Measurements from ENCODE around the gene PARK7.

The PARK7 gene

DNA sequence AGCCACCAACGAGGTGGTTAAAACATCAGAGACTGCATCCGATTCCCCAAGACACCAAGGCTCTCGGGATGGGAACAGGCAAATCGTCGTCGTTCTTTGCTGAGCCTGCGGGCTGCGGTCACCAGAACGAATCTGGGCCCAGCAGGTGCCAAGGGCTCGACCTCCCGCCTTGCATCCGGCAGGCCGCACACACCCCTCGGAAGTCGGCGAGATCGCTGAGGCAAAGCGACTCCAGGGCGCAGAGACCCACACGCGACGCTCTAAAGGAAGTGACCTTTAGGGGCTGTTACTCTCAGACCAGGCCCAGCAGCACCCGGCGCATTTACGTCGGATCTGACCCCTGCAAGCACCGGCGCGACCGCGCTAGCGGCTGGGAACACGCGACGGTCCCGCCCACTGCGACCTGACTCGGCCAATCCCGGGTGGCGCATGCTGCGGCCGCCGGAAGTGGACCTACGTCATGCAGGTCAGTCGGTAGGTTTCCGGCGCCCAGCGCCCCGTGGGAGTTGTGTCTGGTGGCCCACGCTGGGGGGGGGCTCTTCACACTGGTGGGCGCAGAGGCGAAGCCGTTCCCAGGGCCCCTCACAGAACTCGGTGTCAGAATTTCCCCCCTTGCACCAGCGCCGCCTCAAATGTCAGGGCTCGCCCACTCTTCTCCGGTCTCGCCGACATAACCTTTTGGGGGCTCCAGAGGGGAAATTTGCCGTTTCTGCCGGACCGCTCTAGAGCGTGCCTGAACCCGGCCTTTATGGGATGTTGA is 7.5 kb upstream of the PARK7 start:
- no peak for DNase-seq
- Mint-ChIP-seq H3K36me3 (ENCODE audit: low read depth) (peaks cover 7% of the 10 kb centered on the region), H3K9me3 (peaks cover 25% of the 10 kb centered on the region), H3K4me3 (no peak overlapping the region), H3K4me1 (no peaks in the 10 kb centered on the region), H3K27ac (no peak overlapping the region), H3K27me3 (ENCODE audit: low read depth, poor library complexity) (peaks cover 8% of the 10 kb centered on the region)
- no peak for TF ChIP-seq CTCF (IDR thresholded peaks at IDR 0.05)

DNA sequence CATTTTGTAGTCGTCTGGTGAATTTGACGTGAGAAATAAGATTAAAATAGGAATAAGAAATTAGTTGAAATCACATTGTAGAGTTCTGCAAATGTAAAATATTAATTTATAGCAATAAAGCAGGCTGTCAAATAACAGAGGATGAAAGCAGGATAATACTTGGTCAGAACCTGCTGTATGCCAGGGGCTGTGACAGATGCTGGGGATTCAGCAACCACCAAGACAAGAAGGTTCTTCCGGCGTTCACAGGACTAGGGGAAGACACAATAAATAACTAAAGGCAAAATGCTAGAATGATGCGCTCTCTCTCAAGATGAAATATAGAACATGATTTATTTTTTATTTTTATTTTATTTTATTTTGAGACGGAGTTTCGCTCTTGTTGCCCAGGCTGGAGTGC is 6.8 kb upstream of the PARK7 start:
- TF ChIP-seq CTCF (IDR thresholded peaks at IDR 0.05): no peak
- Mint-ChIP-seq H3K27ac (no peak overlapping the region), H3K4me3 (no peak overlapping the region), H3K9me3 (peaks cover 25% of the 10 kb centered on the region), H3K4me1 (no peaks in the 10 kb centered on the region), H3K27me3 (ENCODE audit: low read depth, poor library complexity) (peaks cover 8% of the 10 kb centered on the region), H3K36me3 (ENCODE audit: low read depth) (peaks cover 7% of the 10 kb centered on the region)
- DNase-seq: no peak

DNA sequence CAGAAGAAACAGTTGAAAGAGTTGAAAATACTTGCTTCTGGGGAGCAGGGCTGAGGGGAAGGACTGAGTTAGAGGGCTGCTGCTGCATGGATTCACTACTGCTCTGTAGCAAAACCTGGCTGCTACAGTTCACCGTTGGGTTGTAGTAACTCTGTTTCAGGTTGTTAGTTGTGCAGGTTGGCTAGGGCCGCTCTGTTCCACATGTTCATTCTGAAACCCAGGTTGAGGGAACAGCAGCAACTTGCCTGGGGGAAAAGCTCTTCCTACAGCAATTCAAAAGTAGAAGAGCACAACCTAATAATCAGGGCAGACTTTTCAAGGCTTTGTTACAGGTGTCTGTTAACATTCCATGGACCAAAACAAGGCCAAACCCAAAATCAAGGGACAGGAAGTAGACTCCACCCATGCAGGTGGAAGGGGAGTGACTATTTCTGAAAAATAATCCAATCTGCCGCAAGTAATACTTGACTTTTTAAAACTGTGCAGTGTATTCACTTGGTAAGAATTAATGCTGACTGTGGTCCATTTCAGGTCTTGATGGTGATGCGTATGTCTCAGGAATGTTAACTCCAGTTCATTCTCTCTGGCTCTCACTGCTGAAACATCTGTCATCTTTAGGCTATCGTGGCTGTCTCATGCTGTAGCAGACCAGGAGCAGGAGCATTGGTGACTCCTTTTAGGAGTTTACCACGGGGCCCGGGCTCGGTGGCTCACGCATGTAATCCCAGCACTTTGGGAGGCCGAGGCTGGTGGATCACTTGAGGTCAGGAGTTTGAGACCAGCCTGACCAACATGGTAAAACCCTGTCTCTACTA is 5.1 kb upstream of the PARK7 start:
- Mint-ChIP-seq H3K4me3 (no peak overlapping the region), H3K4me1 (peaks cover 11% of the 10 kb centered on the region), H3K27ac (no peak overlapping the region), H3K9me3 (peaks cover 18% of the 10 kb centered on the region), H3K36me3 (ENCODE audit: low read depth) (peaks cover 3% of the 10 kb centered on the region), H3K27me3 (ENCODE audit: low read depth, poor library complexity) (peaks cover 8% of the 10 kb centered on the region)
- no peak for TF ChIP-seq CTCF (IDR thresholded peaks at IDR 0.05)
- no peak for DNase-seq

- DNase-seq: no peak
- peak overlapping the region; percentile 97 for H3K4me3 Mint-ChIP-seq
- TF ChIP-seq CTCF (IDR thresholded peaks at IDR 0.05): no peak
- H3K36me3 Mint-ChIP-seq (ENCODE audit: low read depth): peaks cover 18% of the 10 kb centered on the region
- no peaks in the 10 kb centered on the region for H3K9me3 Mint-ChIP-seq
- peaks cover 26% of the 10 kb centered on the region for H3K4me1 Mint-ChIP-seq
- H3K27ac Mint-ChIP-seq: no peak overlapping the region
- H3K27me3 Mint-ChIP-seq (ENCODE audit: low read depth, poor library complexity): peaks cover 4% of the 10 kb centered on the region
Measured at GRCh38 chr1:7960165-7960564, 1.3 kb upstream of the PARK7 start.

DNA sequence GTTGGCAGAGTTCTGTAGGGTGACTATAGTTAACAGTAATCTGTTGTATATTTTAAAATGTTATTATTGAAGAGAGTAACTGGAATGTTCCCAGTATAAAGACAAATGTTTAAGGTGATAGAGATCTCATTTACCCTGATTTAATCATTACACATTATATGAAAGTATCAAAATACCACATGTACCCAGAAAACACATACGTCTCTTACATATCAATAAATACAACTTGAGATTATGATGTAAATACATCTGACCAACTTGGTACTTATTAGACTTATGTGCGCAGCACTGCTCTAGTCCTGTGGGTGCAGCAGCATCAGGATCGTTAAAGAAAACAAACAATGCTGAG is 670 bp upstream of the PARK7 start:
- H3K36me3 Mint-ChIP-seq (ENCODE audit: low read depth): peaks cover 24% of the 10 kb centered on the region
- peak overlapping the region; percentile 97 for H3K4me3 Mint-ChIP-seq
- no peaks in the 10 kb centered on the region for H3K9me3 Mint-ChIP-seq
- TF ChIP-seq CTCF (IDR thresholded peaks at IDR 0.05): no peak
- peaks cover 30% of the 10 kb centered on the region for H3K4me1 Mint-ChIP-seq
- peaks cover 4% of the 10 kb centered on the region for H3K27me3 Mint-ChIP-seq (ENCODE audit: low read depth, poor library complexity)
- H3K27ac Mint-ChIP-seq: peak overlapping the region; percentile 94
- no peak for DNase-seq

All from nephron progenitor cell (in vitro differentiated cells).